Activated CD4-positive, CD25-positive, alpha-beta regulatory T cell (primary cell): ENCODE data around the gene ZNF324.
A peak's percentile ranks its signal among the peaks of the same experiment; 100 is the strongest.
"Not testable (repeated sequence)": the region's sequence is repeated elsewhere in the genome, so short reads cannot be mapped to it uniquely, and the experiment has no call there.

Experiments used
- DNase-seq, 4 experiments: peaks; one replicate each; lab custom pipeline; 2025; lab: John Stamatoyannopoulos, UW

The ZNF324 gene

GRCh38 chr19:58471736-58472135, 4.9 kb downstream of the ZNF324 start:
- DNase-seq, result no peak

DNA sequence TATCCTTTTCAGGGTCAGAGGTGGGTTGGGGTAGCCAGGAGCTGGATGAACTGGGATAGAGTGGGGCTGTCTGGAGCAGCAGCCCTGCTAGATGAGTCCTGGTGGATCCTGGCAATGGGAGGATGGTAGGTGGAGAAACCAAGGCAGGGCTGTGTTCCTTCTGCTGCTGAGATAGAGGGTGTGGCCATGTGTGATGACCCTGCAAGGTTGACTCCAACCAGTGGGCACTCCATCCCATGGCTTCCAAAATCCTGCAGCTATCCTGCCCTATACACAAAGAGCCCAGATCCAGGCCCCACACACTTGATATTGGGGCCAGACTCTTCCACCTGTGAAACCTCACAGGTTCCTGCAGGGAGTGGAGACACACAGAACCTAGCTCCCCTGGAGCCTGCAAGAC, 6.9 kb downstream of the ZNF324 start:
- no peak for DNase-seq

- DNase-seq, result no peak
These were observed 7.6 kb downstream of the ZNF324 start for GRCh38 chr19:58474291-58474996.

DNA sequence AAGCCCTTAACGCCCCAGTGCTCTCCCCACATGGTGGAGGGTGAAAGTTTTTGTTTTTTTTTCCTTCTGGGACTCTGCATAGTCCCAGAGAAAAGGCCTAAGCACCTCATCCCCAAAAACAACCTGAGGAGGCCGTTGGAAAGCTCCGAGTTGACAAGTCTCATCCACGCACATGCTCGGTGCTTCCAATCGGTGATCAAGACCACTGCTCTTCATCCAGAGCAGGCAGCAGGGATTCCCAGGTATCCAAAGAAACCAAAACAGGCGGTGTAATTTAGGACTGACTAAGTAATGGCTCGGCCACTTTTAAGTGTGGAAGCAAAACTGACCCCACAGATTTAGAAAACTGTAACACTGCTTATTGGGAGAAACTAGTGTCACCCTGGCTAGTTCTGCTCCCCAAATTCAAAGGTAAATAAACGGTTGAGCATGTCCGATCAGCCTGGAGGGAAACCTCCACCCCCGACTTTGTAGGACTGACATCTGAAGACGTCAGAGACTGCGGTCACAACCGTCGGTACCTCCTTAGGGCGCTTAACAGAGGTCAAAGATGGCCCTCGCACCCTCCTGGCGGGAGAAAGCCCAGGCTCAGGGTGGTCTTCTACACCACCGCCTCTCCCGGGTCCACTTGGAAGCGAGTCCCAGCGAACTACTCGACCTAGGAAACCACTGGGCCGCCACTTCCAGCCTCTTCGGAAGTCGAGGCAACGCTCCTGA, 8.3 kb downstream of the ZNF324 start:
- no peak for DNase-seq

GRCh38 chr19:58475714-58476497, 9.0 kb downstream of the ZNF324 start, which contains the start of gene ZNF446:
Gene ZNF446, plus strand, starts transcription at chr19:58476352. Its CDS starts 867 bp downstream, at chr19:58477219.
- peak; percentile 81 to 94 (median 90) for DNase-seq

DNA sequence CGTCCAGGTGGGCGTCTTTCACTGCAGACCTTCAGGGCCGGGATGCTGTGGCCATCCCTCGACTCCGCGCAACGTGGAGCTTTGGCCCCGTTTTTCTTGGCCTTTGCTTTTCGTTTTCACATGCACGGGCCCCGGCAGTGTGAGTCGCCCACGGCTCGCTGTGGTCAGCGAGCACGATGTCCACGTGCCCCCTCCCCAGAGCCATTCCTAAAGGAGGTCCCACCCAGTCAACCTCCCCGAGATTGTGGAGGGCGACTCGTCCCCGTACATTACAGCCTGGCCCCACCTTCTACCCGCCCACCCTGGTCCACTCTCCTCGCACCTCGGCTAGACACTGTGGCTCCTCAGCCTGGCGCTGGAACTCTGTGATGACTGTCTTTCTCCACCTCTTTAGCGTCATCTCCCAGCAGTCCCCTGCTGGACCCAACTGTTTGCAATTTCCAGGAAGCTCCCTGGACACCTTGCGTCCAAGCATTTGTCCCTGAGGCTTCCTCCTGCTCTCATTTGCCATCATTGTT, 9.7 kb downstream of the ZNF324 start:
- no peak for DNase-seq

GRCh38 chr19:58477130-58477529, 10.2 kb downstream of the ZNF324 start:
- DNase-seq, result no peak

DNA sequence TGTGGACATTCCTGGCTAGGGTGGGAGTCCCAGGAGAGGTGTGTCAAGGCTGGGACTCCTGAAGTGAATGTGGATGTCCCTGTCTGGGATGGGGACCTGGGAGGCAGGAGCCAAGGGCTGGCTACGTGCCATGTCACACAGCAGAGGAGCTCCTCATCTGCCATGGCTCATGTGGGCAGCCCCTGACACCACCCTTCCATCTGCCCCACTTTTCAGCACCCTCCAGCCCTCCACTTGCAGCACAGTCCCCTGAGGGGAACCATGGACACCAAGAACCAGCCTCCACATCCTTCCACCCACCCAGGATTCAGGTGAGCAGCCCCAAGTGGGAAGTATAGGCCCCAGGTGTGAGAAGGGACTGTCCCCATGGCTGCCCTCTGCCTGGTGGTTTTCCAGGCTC, 11.0 kb downstream of the ZNF324 start:
- DNase-seq, result no peak

DNA sequence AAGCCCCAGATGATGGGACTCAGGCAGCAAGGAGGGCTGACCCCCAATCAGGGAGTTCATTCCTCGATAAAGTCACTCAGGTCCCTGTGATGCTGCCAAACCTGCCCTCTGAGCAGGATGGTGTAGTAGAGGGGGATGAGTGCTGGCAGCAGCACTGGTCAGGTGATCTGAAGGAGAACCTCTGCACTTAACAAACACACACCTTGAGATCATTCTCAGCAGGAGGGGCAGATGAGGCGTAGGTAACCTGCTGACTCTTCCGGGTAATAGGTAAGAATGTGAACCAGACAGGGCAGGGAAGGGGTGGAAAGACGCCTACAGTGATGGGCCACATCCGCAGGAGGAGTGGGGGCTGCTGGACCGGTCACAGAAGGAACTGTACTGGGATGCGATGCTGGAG, 12.4 kb downstream of the ZNF324 start:
- no peak for DNase-seq

DNA sequence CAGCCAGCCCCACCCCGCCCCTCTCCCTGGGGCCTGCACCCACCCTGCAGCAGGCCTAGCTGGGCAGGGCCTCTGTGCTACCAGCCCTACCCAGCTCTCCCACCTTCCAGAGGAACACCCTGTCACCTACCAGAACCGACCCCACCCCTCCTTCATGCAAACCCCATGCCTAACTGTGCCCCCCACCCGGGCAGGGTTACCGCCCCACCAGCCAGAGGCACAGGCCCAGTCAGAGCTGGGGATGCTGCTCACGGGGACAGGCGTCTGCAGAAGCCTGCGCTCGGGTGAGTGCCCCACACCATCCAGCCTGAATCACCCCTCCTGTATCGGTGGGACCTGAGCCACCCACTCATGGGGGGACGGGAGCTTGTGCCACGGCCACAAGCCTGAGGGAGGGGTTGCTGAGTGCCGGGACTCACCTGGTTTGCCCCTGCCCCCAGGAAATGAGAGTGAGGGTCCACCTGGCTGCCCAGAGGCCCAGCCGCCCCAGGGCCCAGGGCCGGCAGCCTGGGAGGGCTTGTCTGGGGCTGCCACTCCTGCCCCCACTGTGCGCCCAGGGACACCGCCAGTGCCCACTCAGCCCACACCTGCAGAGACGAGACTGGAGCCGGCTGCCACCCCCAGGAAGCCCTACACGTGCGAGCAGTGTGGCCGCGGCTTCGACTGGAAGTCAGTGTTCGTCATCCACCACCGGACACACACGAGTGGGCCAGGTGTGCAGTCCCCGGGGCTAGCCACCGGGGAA, 13.0 kb downstream of the ZNF324 start:
- DNase-seq, result no peak

DNA sequence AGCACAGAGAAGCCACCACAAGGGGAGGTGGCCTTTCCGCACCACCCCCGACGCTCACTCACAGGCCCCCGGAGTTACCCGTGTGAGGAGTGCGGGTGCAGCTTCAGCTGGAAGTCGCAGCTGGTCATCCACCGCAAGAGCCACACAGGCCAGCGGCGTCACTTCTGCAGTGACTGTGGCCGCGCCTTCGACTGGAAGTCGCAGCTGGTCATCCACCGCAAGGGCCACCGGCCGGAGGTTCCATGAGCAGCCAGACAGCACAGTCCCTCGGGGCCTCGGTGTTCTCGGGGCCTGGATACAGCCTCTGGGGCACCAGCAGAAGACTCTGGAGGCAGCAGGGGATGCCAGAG, 13.6 kb downstream of the ZNF324 start:
- no peak for DNase-seq

GRCh38 chr19:58480831-58481230, 14.0 kb downstream of the ZNF324 start:
- DNase-seq, result no peak

GRCh38 chr19:58482372-58482771, 15.5 kb downstream of the ZNF324 start:
- DNase-seq, result no peak

- DNase-seq, result no peak
These were observed 16.9 kb downstream of the ZNF324 start for GRCh38 chr19:58483776-58484175.

GRCh38 chr19:58484349-58484748, 17.5 kb downstream of the ZNF324 start:
- DNase-seq, result not testable (repeated sequence)

- no peak for DNase-seq
These were observed 24.5 kb downstream of the ZNF324 start for GRCh38 chr19:58491393-58491792.

- DNase-seq, result no peak
These were observed 25.4 kb downstream of the ZNF324 start for GRCh38 chr19:58492265-58492664.

GRCh38 chr19:58497634-58498170, 30.8 kb downstream of the ZNF324 start:
- DNase-seq, result no peak

DNA sequence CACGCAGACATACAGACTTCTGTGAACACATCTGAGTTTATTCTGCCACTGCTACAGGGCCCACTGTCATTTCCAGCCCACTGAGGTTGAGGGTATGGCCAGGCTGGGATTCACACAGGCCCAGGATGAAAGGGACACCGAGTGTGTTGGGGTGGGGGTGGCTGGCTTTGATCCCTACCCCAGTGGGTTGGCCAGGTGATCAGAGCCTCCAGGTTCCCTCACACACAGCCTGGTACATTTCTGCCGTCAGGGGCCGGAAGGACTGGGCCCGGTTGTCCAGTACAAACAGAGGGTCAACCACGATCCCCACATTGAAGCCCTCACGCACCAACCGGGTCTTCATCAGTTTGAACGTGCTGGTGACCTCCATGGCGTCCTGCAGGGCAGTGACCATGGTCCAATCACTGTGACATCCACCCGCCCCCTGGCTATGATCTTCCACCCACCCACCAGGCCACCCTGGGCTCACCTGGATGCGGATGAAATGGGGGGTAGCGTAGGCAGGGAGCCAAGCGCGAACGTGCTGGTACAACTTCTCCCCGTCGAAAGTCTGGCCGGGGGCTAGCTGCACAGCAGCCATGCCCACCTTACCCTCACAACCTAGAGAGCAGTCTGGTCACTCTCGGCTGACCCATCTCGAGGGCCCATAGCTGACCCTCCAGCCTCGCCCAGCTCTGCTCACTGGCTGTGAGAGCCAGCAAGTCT, 31.6 kb downstream of the ZNF324 start:
- DNase-seq, result no peak

GRCh38 chr19:58499021-58499927, 32.4 kb downstream of the ZNF324 start:
- peak; percentile 85 to 98 (median 91) for DNase-seq
